Measurements from ENCODE around the gene GMNN. TPM values are rescaled to one million over a fixed set of nuclear protein-coding genes. Genes with fewer than 3 reads are reported as not detected.

GMNN gene
- total RNA-seq, 1 donor from 2014 or later = 66.3 TPM

DNA sequence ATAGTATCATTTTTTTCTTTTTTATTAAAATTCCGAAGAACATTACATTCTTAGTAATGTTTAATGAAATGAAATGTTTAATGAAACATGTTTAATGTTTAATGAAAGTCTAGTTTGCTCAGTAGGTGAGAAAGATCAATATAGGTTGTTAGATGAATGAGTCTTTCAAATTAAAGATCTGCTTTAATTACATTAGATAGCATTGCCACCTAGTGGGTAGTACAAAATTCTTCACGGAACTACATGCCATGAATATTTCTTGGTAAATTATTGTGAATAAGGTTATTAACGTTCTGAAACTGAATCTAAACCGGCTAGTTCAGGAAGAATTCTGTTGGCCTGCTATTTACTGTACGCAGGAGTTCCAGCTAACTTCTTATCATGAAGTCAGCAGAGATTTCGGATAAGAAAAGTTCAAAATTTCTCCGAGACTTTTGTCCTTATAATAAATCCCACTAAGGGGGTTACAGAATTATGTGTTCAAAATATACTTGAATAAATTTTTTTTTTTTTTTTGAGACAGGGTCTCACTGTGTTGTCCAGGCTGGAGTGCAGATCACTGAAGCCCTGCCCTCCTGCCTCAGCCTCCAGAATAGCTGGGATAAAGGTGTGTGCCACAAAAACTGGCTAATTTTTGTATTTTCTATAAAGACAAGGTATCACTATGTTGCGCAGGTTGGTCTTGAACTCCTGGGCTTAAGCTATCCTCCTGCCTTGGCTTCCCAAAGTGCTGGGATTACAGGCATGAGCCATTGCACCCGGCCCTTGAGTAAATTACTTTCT, 7.9 kb upstream of the GMNN start:
- H3K4me1 Mint-ChIP-seq (ENCODE audit: unreplicated experiment) = peaks cover 1% of the 10 kb centered on the region
- TF ChIP-seq, protein P1, sequence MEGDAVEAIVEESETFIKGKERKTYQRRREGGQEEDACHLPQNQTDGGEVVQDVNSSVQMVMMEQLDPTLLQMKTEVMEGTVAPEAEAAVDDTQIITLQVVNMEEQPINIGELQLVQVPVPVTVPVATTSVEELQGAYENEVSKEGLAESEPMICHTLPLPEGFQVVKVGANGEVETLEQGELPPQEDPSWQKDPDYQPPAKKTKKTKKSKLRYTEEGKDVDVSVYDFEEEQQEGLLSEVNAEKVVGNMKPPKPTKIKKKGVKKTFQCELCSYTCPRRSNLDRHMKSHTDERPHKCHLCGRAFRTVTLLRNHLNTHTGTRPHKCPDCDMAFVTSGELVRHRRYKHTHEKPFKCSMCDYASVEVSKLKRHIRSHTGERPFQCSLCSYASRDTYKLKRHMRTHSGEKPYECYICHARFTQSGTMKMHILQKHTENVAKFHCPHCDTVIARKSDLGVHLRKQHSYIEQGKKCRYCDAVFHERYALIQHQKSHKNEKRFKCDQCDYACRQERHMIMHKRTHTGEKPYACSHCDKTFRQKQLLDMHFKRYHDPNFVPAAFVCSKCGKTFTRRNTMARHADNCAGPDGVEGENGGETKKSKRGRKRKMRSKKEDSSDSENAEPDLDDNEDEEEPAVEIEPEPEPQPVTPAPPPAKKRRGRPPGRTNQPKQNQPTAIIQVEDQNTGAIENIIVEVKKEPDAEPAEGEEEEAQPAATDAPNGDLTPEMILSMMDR (conservative IDR thresholded peaks at IDR 0.05) = peak; percentile 59
- no peaks in the 10 kb centered on the region for H3K36me3 Mint-ChIP-seq
- H3K4me3 Mint-ChIP-seq = no peak overlapping the region
- DNase-seq (ENCODE audit: extremely low spot score, unreplicated experiment) = no peak
- H3K27ac Mint-ChIP-seq = no peak overlapping the region
- no peaks in the 10 kb centered on the region for H3K9me3 Mint-ChIP-seq
- H3K27me3 Mint-ChIP-seq = no peaks in the 10 kb centered on the region

DNA sequence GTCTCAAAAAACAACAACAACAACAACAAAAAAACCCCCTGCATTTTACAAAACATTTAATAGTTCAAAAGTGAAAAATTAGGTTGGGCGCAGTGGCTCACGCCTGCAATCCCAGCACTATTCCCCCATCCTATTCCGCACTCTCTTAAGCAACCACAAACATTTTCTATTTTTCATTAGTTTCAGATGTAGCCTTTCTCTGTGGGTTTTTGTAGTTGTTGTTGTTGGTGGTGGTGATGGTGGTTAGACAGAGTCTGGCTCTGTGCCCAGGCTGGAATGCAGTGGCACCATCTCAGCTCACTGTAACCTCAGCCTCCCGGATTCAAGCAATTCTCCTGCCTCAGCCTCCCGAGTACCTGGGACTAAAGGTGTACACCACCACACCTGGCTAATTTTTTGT, 6.4 kb upstream of the GMNN start:
- Mint-ChIP-seq H3K4me3 (no peak overlapping the region), H3K36me3 (no peaks in the 10 kb centered on the region), H3K27me3 (no peaks in the 10 kb centered on the region), H3K9me3 (no peaks in the 10 kb centered on the region), H3K4me1 (ENCODE audit: unreplicated experiment) (no peaks in the 10 kb centered on the region), H3K27ac (no peak overlapping the region)
- TF ChIP-seq, protein P1 (conservative IDR thresholded peaks at IDR 0.05) = no peak
- DNase-seq (ENCODE audit: extremely low spot score, unreplicated experiment) = no peak

DNA sequence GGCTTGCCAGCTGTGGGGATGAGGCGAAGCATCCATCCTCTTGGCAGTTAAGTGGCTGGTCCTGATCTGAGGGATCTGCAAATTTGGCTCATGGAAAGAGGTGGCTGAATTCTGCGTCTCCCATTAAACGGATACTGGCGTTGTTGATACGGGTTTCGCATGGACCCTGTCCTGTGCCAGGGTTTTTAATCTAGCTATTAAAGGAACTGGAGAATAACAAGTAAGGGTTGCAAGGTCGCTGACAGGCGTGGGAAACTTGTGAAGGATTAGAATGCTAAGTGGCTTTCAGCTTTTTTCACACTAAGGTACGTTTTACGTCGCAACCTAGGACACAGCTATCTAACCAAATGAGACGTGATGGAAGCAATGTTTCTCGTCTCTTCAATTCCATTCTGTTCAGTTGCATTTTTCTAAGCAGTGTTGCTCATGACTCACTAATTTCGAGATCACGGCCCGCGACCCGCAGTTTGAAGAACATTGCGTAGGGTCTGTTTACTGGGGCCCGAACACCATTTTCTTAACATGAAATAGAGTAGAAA, 852 bp downstream of the GMNN start:
- Mint-ChIP-seq H3K4me3 (peak overlapping the region; percentile 98), H3K36me3 (peaks cover 17% of the 10 kb centered on the region), H3K27me3 (no peaks in the 10 kb centered on the region), H3K27ac (peak overlapping the region; percentile 96), H3K4me1 (ENCODE audit: unreplicated experiment) (peaks cover 23% of the 10 kb centered on the region), H3K9me3 (no peaks in the 10 kb centered on the region)
- TF ChIP-seq, protein P1 (conservative IDR thresholded peaks at IDR 0.05) = no peak
- no peak for DNase-seq (ENCODE audit: extremely low spot score, unreplicated experiment)

DNA sequence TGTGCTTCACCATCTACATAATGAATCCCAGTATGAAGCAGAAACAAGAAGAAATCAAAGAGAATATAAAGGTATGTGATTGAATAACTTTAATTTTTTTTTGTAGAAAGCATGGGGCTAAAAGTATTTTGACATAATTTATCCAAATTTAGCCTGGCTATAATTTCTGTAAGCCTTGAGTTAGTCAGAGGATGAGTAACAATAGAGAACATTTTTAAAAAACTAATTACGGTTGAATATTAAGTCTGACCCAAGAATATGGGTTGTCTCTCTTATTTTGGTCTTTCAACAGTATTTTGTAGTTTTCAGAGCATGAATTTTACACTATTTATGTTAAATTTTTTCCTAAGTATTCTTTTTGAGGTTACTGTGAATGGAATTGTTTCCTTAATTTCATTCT, 2.5 kb downstream of the GMNN start:
- no peak for DNase-seq (ENCODE audit: extremely low spot score, unreplicated experiment)
- peak overlapping the region; percentile 74 for H3K4me3 Mint-ChIP-seq
- TF ChIP-seq, protein P1 (conservative IDR thresholded peaks at IDR 0.05) = no peak
- peaks cover 21% of the 10 kb centered on the region for H3K36me3 Mint-ChIP-seq
- peaks cover 23% of the 10 kb centered on the region for H3K4me1 Mint-ChIP-seq (ENCODE audit: unreplicated experiment)
- no peak overlapping the region for H3K27ac Mint-ChIP-seq
- H3K27me3 Mint-ChIP-seq = no peaks in the 10 kb centered on the region
- H3K9me3 Mint-ChIP-seq = no peaks in the 10 kb centered on the region

DNA sequence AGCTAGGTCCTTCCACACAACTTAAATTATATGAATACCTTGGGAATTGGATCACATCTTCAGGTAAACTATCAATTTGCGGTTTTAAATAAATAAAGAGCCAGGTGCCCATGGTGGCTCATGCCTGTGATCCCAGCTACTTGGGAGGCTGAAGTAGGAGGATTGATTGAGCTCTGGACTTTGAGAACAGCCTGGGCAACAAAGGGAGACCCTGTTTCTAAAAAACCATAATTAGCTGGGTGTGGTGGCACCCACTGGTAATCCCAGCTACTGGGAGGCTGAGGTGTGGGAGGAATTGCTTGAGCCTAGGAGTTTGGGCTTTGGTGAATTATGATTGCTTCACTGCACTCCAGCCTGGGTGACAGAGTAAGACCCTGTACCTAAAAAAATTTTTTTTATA, 3.4 kb downstream of the GMNN start:
- Mint-ChIP-seq H3K4me3 (peak overlapping the region; percentile 74), H3K36me3 (peaks cover 24% of the 10 kb centered on the region), H3K4me1 (ENCODE audit: unreplicated experiment) (peaks cover 23% of the 10 kb centered on the region), H3K27me3 (no peaks in the 10 kb centered on the region), H3K9me3 (no peaks in the 10 kb centered on the region), H3K27ac (peak overlapping the region; percentile 11)
- DNase-seq (ENCODE audit: extremely low spot score, unreplicated experiment) = no peak
- TF ChIP-seq, protein P1 (conservative IDR thresholded peaks at IDR 0.05) = no peak

All from type B pancreatic cell (in vitro differentiated cells).